CD8-positive, alpha-beta memory T cell (primary cell): ENCODE measurements around the gene BPI. TPM values are rescaled to one million over a fixed set of nuclear protein-coding genes. Genes with fewer than 3 reads are reported as not detected.

Experiments
- CTCF ChIA-PET: fragments of 350-600 bp; sonication (Branson Sonifier 250); formaldehyde crosslinking; loops from one replicate; lab custom pipeline; 2021; ENCODE audit warnings: antibody characterized with exemption; lab: Charles Lee
- POLR2A ChIA-PET: fragments of 350-600 bp; sonication (Branson Sonifier 250); formaldehyde crosslinking; loops from one replicate; lab custom pipeline; 2021; ENCODE audit warnings: antibody characterized with exemption; lab: Charles Lee
- DNase-seq, 5 donors: peaks; one replicate each; pipeline versions ENCODE4 v3.0.0 to v3.0.0-alpha.2; 2020 to 2022; ENCODE audit warnings: mixed read lengths in 1 of 5
- H3K27ac ChIP-seq: one replicate; pipeline ENCODE4 v1.7.0; 2013; ENCODE audit warnings: low read depth, mild to moderate bottlenecking, low read length, moderate library complexity
- H3K27me3 ChIP-seq: 2 replicates; pipeline ENCODE4 v1.7.0; 2013; ENCODE audit warnings: low read length, mild to moderate bottlenecking; ENCODE audit not compliant: insufficient read depth, poor library complexity, severe bottlenecking
- H3K36me3 ChIP-seq: 2 replicates; pipeline ENCODE4 v1.7.0; 2013; ENCODE audit warnings: mild to moderate bottlenecking, low read length, moderate library complexity; ENCODE audit not compliant: insufficient read depth
- H3K4me1 ChIP-seq: 2 replicates; pipeline ENCODE4 v1.7.0; 2013; ENCODE audit warnings: mild to moderate bottlenecking, low read length, moderate library complexity; ENCODE audit not compliant: insufficient read depth
- H3K4me3 ChIP-seq: 2 replicates; pipeline ENCODE4 v1.7.0; 2013; ENCODE audit warnings: mild to moderate bottlenecking, low read length
- H3K9me3 ChIP-seq: 2 replicates; pipeline ENCODE4 v1.7.0; 2013; ENCODE audit warnings: mild to moderate bottlenecking, low read length
- H3K27ac Mint-ChIP-seq, 8 donors: one replicate each; pipeline ENCODE4 v1.8.0; 2020 to 2021; ENCODE audit warnings: mixed read lengths in 8 of 8, mild to moderate bottlenecking in 6 of 8, inconsistent platforms in 3 of 8, moderate library complexity in 3 of 8
- H3K27me3 Mint-ChIP-seq, 2 donors: one replicate each; pipeline ENCODE4 v1.8.0; 2020 to 2021; ENCODE audit warnings: mixed read lengths in 2 of 2, mild to moderate bottlenecking in 1 of 2, moderate library complexity in 1 of 2
- H3K36me3 Mint-ChIP-seq, 3 donors: one replicate each; pipeline ENCODE4 v1.8.0; 2020 to 2021; ENCODE audit warnings: mixed read lengths in 3 of 3, inconsistent platforms in 1 of 3, mild to moderate bottlenecking in 1 of 3
- H3K4me1 Mint-ChIP-seq, 3 donors: one replicate each; pipeline ENCODE4 v1.8.0; 2020 to 2021; ENCODE audit warnings: mixed read lengths in 3 of 3, inconsistent platforms in 1 of 3, mild to moderate bottlenecking in 1 of 3
- H3K4me3 Mint-ChIP-seq, 7 donors: one replicate each; pipeline ENCODE4 v1.8.0; 2020 to 2021; ENCODE audit warnings: mixed read lengths in 7 of 7, mild to moderate bottlenecking in 6 of 7, moderate library complexity in 4 of 7, inconsistent platforms in 2 of 7
- H3K9me3 Mint-ChIP-seq, 5 donors: one replicate each; pipeline ENCODE4 v1.8.0; 2020 to 2022; ENCODE audit warnings: mixed read lengths in 5 of 5, mild to moderate bottlenecking in 3 of 5, moderate library complexity in 2 of 5, inconsistent platforms in 1 of 5
- polyA plus RNA-seq: library from polyadenylated mRNA; unstranded; fragments of 300-500 nt; fragmentation: Illumina TruSeq; gene quantifications from one replicate; pipeline ENCODE4 v1.2.3, GENCODE V29; 2021
- total RNA-seq, 2 experiments: library from RNA; stranded (reverse); gene quantifications; one replicate each; pipeline ENCODE4 v1.2.3, GENCODE V29; 2021

Gene BPI
- total and polyA plus RNA-seq, 3 experiments from 2014 or later, result not detected

GRCh38 chr20:38261054-38261390, 42.9 kb upstream of the BPI start:
- ChIA-PET CTCF (no interaction called here), POLR2A (no interaction called here)
- Histone ChIP-seq H3K27ac (no peak overlapping the region), H3K9me3 (no peaks in the 10 kb centered on the region), H3K4me3 (no peak overlapping the region), H3K36me3 (no peaks in the 10 kb centered on the region), H3K27me3 (no peaks in the 10 kb centered on the region), H3K4me1 (no peaks in the 10 kb centered on the region)
- Mint-ChIP-seq H3K4me3 (peak overlapping the region in 1 of 7 donors; percentile 20), H3K36me3 (no peaks in the 10 kb centered on the region), H3K27ac (no peak overlapping the region), H3K4me1 (peaks cover 4 to 10% (median 5%) of the 10 kb centered on the region in 3 donors), H3K27me3 (peaks cover 24 to 70% of the 10 kb centered on the region in 2 donors), H3K9me3 (peaks cover 0 to 2% (median 0%) of the 10 kb centered on the region in 5 donors)
- no peak for DNase-seq

GRCh38 chr20:38262931-38263330, 41.0 kb upstream of the BPI start:
- H3K27ac Mint-ChIP-seq, result no peak overlapping the region
- peaks cover 0 to 2% (median 0%) of the 10 kb centered on the region in 5 donors for H3K9me3 Mint-ChIP-seq

GRCh38 chr20:38266426-38266825, 37.5 kb upstream of the BPI start:
- no peak for DNase-seq
- CTCF ChIA-PET, result interaction anchor here (1.5 kb wide), 2 partner anchors 22 to 46 kb away, joined by 3 read pairs; no protein-coding TSS in a partner anchor
- H3K27me3 ChIP-seq, result no peaks in the 10 kb centered on the region
- Mint-ChIP-seq H3K4me1 (no peaks in the 10 kb centered on the region), H3K36me3 (no peaks in the 10 kb centered on the region), H3K4me3 (no peak overlapping the region), H3K27me3 (peaks cover 8 to 65% of the 10 kb centered on the region in 2 donors), H3K27ac (no peak overlapping the region), H3K9me3 (no peaks in the 10 kb centered on the region)
- no peaks in the 10 kb centered on the region for H3K36me3 ChIP-seq
- no peak overlapping the region for H3K27ac ChIP-seq
- H3K4me1 ChIP-seq, result no peaks in the 10 kb centered on the region
- no peaks in the 10 kb centered on the region for H3K9me3 ChIP-seq
- POLR2A ChIA-PET, result no interaction called here
- no peak overlapping the region for H3K4me3 ChIP-seq

More at GRCh38 chr20:38262931-38263330, 41.0 kb upstream of the BPI start:
- Mint-ChIP-seq H3K27me3 (peaks cover 19 to 74% of the 10 kb centered on the region in 2 donors), H3K4me1 (peaks cover 4 to 10% (median 5%) of the 10 kb centered on the region in 3 donors), H3K36me3 (no peaks in the 10 kb centered on the region), H3K4me3 (no peak overlapping the region)
- Histone ChIP-seq H3K4me3 (no peak overlapping the region), H3K36me3 (no peaks in the 10 kb centered on the region), H3K27ac (no peak overlapping the region), H3K9me3 (no peaks in the 10 kb centered on the region), H3K4me1 (no peaks in the 10 kb centered on the region), H3K27me3 (no peaks in the 10 kb centered on the region)
- DNase-seq, result no peak
- ChIA-PET POLR2A (no interaction called here), CTCF (no interaction called here)

- Mint-ChIP-seq H3K36me3 (no peaks in the 10 kb centered on the region), H3K4me1 (no peaks in the 10 kb centered on the region), H3K4me3 (no peak overlapping the region), H3K27ac (no peak overlapping the region), H3K27me3 (peaks cover 9 to 65% of the 10 kb centered on the region in 2 donors), H3K9me3 (no peaks in the 10 kb centered on the region)
- no peak for DNase-seq
- H3K4me3 ChIP-seq, result no peak overlapping the region
- H3K27me3 ChIP-seq, result no peaks in the 10 kb centered on the region
- no peaks in the 10 kb centered on the region for H3K36me3 ChIP-seq
- CTCF ChIA-PET, result no interaction called here
- H3K27ac ChIP-seq, result no peak overlapping the region
- no peaks in the 10 kb centered on the region for H3K9me3 ChIP-seq
- POLR2A ChIA-PET, result no interaction called here
- no peaks in the 10 kb centered on the region for H3K4me1 ChIP-seq
Observed at GRCh38 chr20:38267296-38267695, 36.7 kb upstream of the BPI start.

- H3K9me3 Mint-ChIP-seq, result no peaks in the 10 kb centered on the region
- no peaks in the 10 kb centered on the region for H3K4me1 ChIP-seq
- no peak for DNase-seq
- no peak overlapping the region for H3K4me3 Mint-ChIP-seq
- H3K9me3 ChIP-seq, result no peaks in the 10 kb centered on the region
- no peaks in the 10 kb centered on the region for H3K4me1 Mint-ChIP-seq
- H3K36me3 Mint-ChIP-seq, result no peaks in the 10 kb centered on the region
- no peaks in the 10 kb centered on the region for H3K27me3 ChIP-seq
- POLR2A ChIA-PET, result no interaction called here
- H3K36me3 ChIP-seq, result no peaks in the 10 kb centered on the region
- H3K27ac ChIP-seq, result no peak overlapping the region
- no peak overlapping the region for H3K4me3 ChIP-seq
- peaks cover 9 to 58% of the 10 kb centered on the region in 2 donors for H3K27me3 Mint-ChIP-seq
- no peak overlapping the region for H3K27ac Mint-ChIP-seq
- CTCF ChIA-PET, result no interaction called here
Observed at GRCh38 chr20:38267901-38268514, 35.9 kb upstream of the BPI start.

- Mint-ChIP-seq H3K9me3 (no peaks in the 10 kb centered on the region), H3K4me1 (no peaks in the 10 kb centered on the region), H3K4me3 (no peak overlapping the region), H3K36me3 (no peaks in the 10 kb centered on the region), H3K27me3 (peaks cover 9 to 49% of the 10 kb centered on the region in 2 donors), H3K27ac (no peak overlapping the region)
- H3K4me3 ChIP-seq, result no peak overlapping the region
- H3K27me3 ChIP-seq, result no peaks in the 10 kb centered on the region
- no peaks in the 10 kb centered on the region for H3K4me1 ChIP-seq
- ChIA-PET CTCF (interaction anchor here (1.1 kb wide), 1 partner anchor 23 kb away, joined by 3 read pairs; no protein-coding TSS in a partner anchor), POLR2A (no interaction called here)
- no peak for DNase-seq
- H3K36me3 ChIP-seq, result no peaks in the 10 kb centered on the region
- H3K9me3 ChIP-seq, result no peaks in the 10 kb centered on the region
- H3K27ac ChIP-seq, result no peak overlapping the region
Observed at GRCh38 chr20:38269040-38269439, 34.9 kb upstream of the BPI start.

- Histone ChIP-seq H3K4me1 (no peaks in the 10 kb centered on the region), H3K4me3 (no peak overlapping the region), H3K36me3 (no peaks in the 10 kb centered on the region), H3K27me3 (no peaks in the 10 kb centered on the region), H3K9me3 (no peaks in the 10 kb centered on the region), H3K27ac (no peak overlapping the region)
- H3K27me3 Mint-ChIP-seq, result peaks cover 11 to 42% of the 10 kb centered on the region in 2 donors
- no peaks in the 10 kb centered on the region for H3K4me1 Mint-ChIP-seq
- ChIA-PET POLR2A (no interaction called here), CTCF (interaction anchor here (1.1 kb wide), 1 partner anchor 24 kb away, joined by 3 read pairs; no protein-coding TSS in a partner anchor)
- H3K36me3 Mint-ChIP-seq, result no peaks in the 10 kb centered on the region
- no peak overlapping the region for H3K4me3 Mint-ChIP-seq
- H3K9me3 Mint-ChIP-seq, result no peaks in the 10 kb centered on the region
- DNase-seq, result no peak
- H3K27ac Mint-ChIP-seq, result no peak overlapping the region
Observed at GRCh38 chr20:38269715-38270114, 34.2 kb upstream of the BPI start.

- no peak for DNase-seq
- no peak overlapping the region for H3K27ac ChIP-seq
- no peak overlapping the region for H3K27ac Mint-ChIP-seq
- no peaks in the 10 kb centered on the region for H3K9me3 Mint-ChIP-seq
- H3K4me1 ChIP-seq, result no peaks in the 10 kb centered on the region
- H3K4me1 Mint-ChIP-seq, result no peaks in the 10 kb centered on the region
- no peaks in the 10 kb centered on the region for H3K36me3 ChIP-seq
- ChIA-PET POLR2A (no interaction called here), CTCF (no interaction called here)
- H3K27me3 ChIP-seq, result no peaks in the 10 kb centered on the region
- no peaks in the 10 kb centered on the region for H3K9me3 ChIP-seq
- H3K36me3 Mint-ChIP-seq, result no peaks in the 10 kb centered on the region
- H3K4me3 Mint-ChIP-seq, result no peak overlapping the region
- H3K27me3 Mint-ChIP-seq, result peaks cover 11 to 37% of the 10 kb centered on the region in 2 donors
- H3K4me3 ChIP-seq, result no peak overlapping the region
Observed at GRCh38 chr20:38270869-38271605, 32.9 kb upstream of the BPI start.
